ENCODE measurements around the gene USP3.
A peak's percentile ranks its signal among the peaks of the same experiment; 100 is the strongest.
"Not testable (repeated sequence)": the region's sequence is repeated elsewhere in the genome, so short reads cannot be mapped to it uniquely, and the experiment has no call there.

The USP3 gene

DNA sequence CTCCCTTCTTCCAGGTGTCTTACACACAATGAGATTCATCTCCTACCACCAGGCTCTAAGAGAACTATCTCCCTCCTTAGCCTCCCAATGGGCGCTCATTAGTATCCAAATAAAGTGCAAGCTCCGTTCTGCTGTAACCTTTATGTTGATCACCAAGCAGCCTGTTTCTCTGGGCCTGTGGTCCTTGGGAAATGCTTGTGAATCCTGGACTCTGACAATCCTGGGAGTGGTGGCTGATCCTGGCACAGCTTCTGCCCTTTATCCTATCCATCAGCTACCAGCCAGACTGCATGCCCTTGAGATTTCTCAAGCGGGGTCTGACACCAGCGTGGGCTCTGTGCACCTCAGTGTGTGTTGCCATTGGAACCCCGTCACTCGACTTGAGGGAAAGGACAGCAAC is 26.1 kb upstream of the USP3 start:
- Histone ChIP-seq H3K9me3 (ENCODE audit: control insufficient read depth, low read length) (no peaks in the 10 kb centered on the region), H3K36me3 (ENCODE audit: control insufficient read depth, insufficient read depth, low read length) (no peaks in the 10 kb centered on the region), H3K27ac (ENCODE audit: low read depth, low read length, severe bottlenecking) (no peak overlapping the region), H3K4me3 (ENCODE audit: extremely low read depth, insufficient read depth, low read length, poor library complexity, severe bottlenecking) (no peak overlapping the region), H3K4me1 (ENCODE audit: control insufficient read depth, insufficient read depth, low read length, poor library complexity, severe bottlenecking) (peaks cover 34% of the 10 kb centered on the region)
- 83 to 87% methylated on average over 4 to 5 of the region's 6 CpGs for WGBS, 2 experiments (ENCODE audit: insufficient coverage in 2 of 2)

DNA sequence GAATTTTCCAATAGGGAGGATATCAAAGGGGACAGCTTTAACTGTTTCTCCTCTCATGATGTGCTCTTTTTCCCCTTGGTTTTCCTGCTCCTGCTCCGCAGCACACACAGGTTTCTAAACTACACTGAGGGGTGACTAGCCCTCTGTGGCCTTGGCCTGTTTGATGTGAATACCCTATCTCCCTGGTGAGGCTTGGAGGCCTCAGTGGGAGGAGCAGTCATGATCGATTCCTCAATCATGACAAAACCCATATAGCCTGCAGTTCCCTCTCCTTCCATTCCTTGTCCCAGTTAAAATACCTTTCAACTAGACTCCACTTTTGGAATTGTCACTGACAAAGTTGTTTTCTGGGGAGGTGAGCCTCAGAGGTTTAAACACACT is 24.0 kb upstream of the USP3 start:
- whole genome bisulfite sequencing, 2 experiments (ENCODE audit: insufficient coverage in 2 of 2), result 75 to 100% methylated on average over 1 to 2 of the region's 2 CpGs
- no peak overlapping the region for H3K4me3 ChIP-seq (ENCODE audit: extremely low read depth, insufficient read depth, low read length, poor library complexity, severe bottlenecking)
- H3K9me3 ChIP-seq (ENCODE audit: control insufficient read depth, low read length), result no peaks in the 10 kb centered on the region
- no peaks in the 10 kb centered on the region for H3K36me3 ChIP-seq (ENCODE audit: control insufficient read depth, insufficient read depth, low read length)
- H3K4me1 ChIP-seq (ENCODE audit: control insufficient read depth, insufficient read depth, low read length, poor library complexity, severe bottlenecking), result peaks cover 38% of the 10 kb centered on the region
- H3K27ac ChIP-seq (ENCODE audit: low read depth, low read length, severe bottlenecking), result no peak overlapping the region

DNA sequence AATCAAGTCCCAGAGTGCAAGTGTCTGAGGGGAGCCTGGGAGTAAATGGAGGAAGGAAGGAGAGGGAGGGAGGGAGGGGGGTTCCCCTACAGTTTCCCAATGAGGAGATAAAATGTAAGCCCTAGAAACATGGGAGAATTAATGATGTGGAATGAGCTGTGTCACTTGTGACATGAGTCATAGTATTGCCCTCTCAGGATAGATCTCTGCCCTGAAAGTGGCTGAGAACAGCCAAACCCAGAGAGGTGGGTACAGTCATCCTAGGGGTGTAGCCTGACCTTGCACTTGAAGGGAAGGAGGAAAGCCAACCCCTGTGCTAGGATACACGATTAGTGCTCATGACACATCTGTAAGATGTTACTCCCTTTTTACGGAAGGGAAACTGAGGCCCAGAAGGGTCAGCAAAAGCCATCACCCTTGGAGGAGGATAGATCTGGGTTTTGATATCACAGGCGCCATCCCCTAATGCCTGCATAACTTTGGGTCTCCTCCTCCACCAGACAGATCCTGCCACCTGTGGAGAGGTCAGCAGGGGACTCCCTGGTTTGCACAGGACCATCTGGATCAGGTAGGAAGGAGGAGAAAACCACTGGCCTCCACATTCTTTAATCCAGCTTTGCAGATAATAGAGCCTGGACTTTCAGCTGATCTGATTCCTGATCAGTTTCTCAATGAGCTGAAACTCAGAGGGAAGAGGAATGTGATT is 23.1 kb upstream of the USP3 start:
- WGBS, 2 experiments (ENCODE audit: insufficient coverage in 2 of 2), result 91 to 92% methylated on average over 2 to 3 of the region's 3 CpGs
- H3K36me3 ChIP-seq (ENCODE audit: control insufficient read depth, insufficient read depth, low read length), result no peaks in the 10 kb centered on the region
- peaks cover 32% of the 10 kb centered on the region for H3K4me1 ChIP-seq (ENCODE audit: control insufficient read depth, insufficient read depth, low read length, poor library complexity, severe bottlenecking)
- H3K4me3 ChIP-seq (ENCODE audit: extremely low read depth, insufficient read depth, low read length, poor library complexity, severe bottlenecking), result no peak overlapping the region
- no peaks in the 10 kb centered on the region for H3K9me3 ChIP-seq (ENCODE audit: control insufficient read depth, low read length)
- no peak overlapping the region for H3K27ac ChIP-seq (ENCODE audit: low read depth, low read length, severe bottlenecking)

DNA sequence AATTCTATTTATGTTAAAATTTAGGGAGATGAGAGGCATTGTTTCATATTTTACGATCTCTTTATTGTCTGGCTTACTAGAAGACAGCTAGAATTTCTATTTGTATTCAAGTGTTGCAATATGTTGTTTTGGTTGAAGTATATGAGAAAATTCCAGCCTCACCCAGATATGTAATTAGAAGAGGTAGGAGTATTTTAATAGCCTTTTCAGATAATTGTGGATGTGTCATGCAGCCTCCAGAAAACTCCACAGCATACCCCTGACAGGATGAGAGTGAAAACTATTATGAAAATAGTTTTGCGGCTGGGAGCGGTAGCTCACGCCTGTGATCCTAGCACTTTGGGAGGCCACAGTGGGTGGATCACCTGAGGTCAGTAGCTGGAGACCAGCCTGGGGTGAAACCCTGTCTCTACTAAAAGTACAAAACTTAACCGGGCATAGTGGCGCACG is 21.5 kb upstream of the USP3 start:
- Histone ChIP-seq H3K4me3 (ENCODE audit: extremely low read depth, insufficient read depth, low read length, poor library complexity, severe bottlenecking) (no peak overlapping the region), H3K36me3 (ENCODE audit: control insufficient read depth, insufficient read depth, low read length) (no peaks in the 10 kb centered on the region), H3K4me1 (ENCODE audit: control insufficient read depth, insufficient read depth, low read length, poor library complexity, severe bottlenecking) (peaks cover 25% of the 10 kb centered on the region), H3K27ac (ENCODE audit: low read depth, low read length, severe bottlenecking) (no peak overlapping the region), H3K9me3 (ENCODE audit: control insufficient read depth, low read length) (no peaks in the 10 kb centered on the region)
- WGBS, 2 experiments (ENCODE audit: insufficient coverage in 2 of 2), result 94 to 100% methylated on average over 5 to 7 of the region's 7 CpGs

DNA sequence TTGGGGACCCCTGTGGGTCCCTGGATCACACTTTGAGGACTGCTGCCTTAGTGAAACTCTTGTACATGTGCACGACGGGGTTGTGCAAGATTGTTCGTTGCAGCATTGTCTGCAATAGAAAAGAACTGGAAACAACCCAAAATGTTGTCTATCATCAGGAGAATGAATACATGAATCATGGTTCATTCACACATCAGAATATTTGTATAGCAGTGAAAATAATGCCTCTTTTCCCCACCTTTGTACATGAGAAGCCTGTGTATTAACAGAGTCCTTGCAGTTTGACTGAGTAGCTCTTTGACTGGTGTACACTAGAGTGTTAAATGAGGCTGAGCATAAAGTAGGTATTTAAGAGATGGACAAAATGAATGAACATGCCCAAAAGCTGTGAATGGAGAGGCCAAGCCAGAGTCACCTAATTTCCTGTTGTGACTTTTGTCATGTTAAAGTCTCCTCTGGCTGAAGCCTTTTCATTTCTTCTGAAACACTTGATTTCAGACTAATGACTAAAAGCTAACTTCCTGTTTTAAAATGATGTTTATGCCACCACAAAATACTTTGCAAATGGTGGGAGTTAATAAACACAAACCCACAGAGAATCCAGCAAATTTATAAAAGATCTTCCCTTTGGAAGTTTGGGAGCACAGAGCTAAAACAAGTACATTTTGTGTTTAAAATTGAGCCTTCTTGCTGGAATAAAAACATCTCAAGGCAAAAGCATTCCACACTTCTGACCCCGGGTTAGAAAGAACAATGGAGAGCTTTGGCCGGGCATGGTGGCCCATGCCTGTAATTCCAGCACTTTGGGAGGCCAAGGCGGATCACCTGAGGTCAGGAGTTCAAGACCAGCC is 20.6 kb upstream of the USP3 start:
- peak overlapping the region; percentile 29 for H3K27ac ChIP-seq (ENCODE audit: low read depth, low read length, severe bottlenecking)
- H3K36me3 ChIP-seq (ENCODE audit: control insufficient read depth, insufficient read depth, low read length), result no peaks in the 10 kb centered on the region
- H3K9me3 ChIP-seq (ENCODE audit: control insufficient read depth, low read length), result no peaks in the 10 kb centered on the region
- 58 to 76% methylated on average over 3 to 6 of the region's 6 CpGs for WGBS, 2 experiments (ENCODE audit: insufficient coverage in 2 of 2)
- peaks cover 21% of the 10 kb centered on the region for H3K4me1 ChIP-seq (ENCODE audit: control insufficient read depth, insufficient read depth, low read length, poor library complexity, severe bottlenecking)
- no peak overlapping the region for H3K4me3 ChIP-seq (ENCODE audit: extremely low read depth, insufficient read depth, low read length, poor library complexity, severe bottlenecking)

DNA sequence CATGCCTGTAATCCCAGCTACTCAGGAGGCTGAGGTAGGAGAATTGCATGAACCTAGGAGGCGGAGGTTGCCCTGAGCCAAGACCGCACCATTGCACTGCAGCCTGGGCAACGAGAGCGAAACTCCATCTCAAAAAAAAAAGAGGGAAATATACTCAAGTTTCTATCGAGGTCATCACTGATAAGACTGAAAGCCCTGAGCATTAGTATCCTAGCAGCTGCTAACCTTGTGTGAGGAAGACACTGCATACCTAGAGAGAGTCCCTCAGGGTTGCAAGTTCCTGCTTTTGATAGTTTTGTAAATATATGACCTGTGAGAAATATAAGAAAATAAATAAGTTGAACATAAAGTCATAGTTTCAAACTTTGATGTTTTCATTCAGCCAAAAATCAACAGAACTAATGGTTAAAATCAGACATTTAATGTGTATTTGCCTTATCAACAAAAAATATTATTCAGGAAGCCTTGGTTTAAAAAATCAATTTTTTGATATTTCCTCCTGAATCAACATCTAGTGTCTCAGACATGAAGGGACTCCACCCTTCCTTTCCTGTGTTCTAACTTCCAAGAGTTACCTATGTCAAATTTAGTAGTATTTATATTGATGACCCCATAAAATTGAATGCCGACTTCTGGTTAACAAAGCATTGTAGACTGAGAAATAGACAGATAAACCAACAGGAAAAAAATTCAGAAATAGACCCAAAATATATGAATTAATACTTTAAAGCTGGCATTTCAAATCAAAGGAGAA is 19.8 kb upstream of the USP3 start:
- Histone ChIP-seq H3K9me3 (ENCODE audit: control insufficient read depth, low read length) (no peaks in the 10 kb centered on the region), H3K27ac (ENCODE audit: low read depth, low read length, severe bottlenecking) (no peak overlapping the region), H3K4me1 (ENCODE audit: control insufficient read depth, insufficient read depth, low read length, poor library complexity, severe bottlenecking) (peaks cover 15% of the 10 kb centered on the region), H3K36me3 (ENCODE audit: control insufficient read depth, insufficient read depth, low read length) (no peaks in the 10 kb centered on the region), H3K4me3 (ENCODE audit: extremely low read depth, insufficient read depth, low read length, poor library complexity, severe bottlenecking) (no peak overlapping the region)
- 60 to 88% methylated on average over 1 to 3 of the region's 6 CpGs for WGBS, 2 experiments (ENCODE audit: insufficient coverage in 2 of 2)

DNA sequence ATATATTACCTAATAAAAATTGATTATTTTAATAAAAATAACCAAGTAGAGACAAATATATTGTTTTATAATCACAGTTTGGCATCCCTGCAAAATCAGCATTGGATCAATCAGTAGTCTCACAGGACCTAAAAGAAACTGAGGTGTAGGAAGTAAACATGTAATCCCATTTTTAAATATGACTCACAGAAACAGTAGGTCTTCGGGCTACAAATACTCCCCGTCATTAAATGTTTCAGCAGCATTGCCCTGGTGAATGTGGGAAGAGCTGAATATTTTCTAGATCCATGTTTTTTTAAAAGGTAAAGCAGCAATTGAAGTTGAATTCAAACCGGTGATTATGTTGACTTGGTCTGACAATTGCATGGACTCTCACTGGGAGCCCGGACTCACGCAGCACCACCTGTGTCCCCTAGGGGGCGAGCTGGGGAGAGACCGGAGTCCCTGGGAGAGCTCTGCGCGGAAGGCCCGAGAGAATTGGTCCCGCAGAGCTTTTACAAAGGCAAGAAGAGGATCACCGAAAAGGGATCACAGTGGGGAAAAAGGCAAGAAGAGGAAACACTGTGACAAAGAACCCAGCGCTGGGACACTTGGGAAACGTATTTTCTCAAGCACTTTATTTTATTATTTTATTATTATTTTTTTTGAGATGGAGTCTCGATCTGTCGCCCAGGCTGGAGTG is 17.2 kb upstream of the USP3 start:
- H3K27ac ChIP-seq (ENCODE audit: low read depth, low read length, severe bottlenecking), result no peak overlapping the region
- H3K36me3 ChIP-seq (ENCODE audit: control insufficient read depth, insufficient read depth, low read length), result no peaks in the 10 kb centered on the region
- H3K4me1 ChIP-seq (ENCODE audit: control insufficient read depth, insufficient read depth, low read length, poor library complexity, severe bottlenecking), result peaks cover 4% of the 10 kb centered on the region
- H3K4me3 ChIP-seq (ENCODE audit: extremely low read depth, insufficient read depth, low read length, poor library complexity, severe bottlenecking), result no peak overlapping the region
- WGBS, 2 experiments (ENCODE audit: insufficient coverage in 2 of 2), result 25 to 28% methylated on average over 8 to 13 of the region's 16 CpGs
- no peaks in the 10 kb centered on the region for H3K9me3 ChIP-seq (ENCODE audit: control insufficient read depth, low read length)

DNA sequence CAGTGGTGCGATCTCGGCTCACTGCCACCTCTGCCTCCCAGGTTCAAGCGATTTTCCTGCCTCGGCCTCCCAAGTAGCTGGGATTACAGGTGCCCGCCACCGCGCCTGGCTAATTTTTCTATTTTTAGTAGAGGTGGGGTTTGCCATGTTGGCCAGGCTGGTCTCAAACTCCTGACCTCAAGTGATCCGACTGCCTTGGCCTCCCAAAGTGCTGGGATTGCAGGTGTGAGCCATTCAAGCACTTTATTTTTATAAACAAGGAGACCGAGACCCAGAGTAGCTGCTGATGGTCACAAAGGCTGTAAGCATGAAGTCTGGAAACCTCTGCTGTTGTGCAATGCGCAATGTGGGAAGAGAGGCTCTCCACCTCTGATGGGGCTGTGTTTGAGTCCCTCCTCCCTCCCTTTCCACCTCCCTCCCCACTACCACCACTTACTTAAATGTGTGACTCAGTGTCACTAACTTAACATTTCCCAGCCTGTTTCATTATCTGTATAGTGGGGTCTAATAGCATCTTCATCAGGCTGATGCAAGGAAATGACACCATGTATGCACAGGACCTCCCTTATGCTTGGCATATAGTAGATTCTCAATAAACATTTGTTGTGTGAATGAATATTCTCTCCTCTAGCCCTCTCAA is 16.5 kb upstream of the USP3 start:
- H3K36me3 ChIP-seq (ENCODE audit: control insufficient read depth, insufficient read depth, low read length); H3K9me3 ChIP-seq (ENCODE audit: control insufficient read depth, low read length); H3K4me3 ChIP-seq (ENCODE audit: extremely low read depth, insufficient read depth, low read length, poor library complexity, severe bottlenecking); H3K4me1 ChIP-seq (ENCODE audit: control insufficient read depth, insufficient read depth, low read length, poor library complexity, severe bottlenecking); H3K27ac ChIP-seq (ENCODE audit: low read depth, low read length, severe bottlenecking): not testable (repeated sequence)
- WGBS, 2 experiments (ENCODE audit: insufficient coverage in 2 of 2), result 76 to 94% methylated on average over 4 to 5 of the region's 10 CpGs

DNA sequence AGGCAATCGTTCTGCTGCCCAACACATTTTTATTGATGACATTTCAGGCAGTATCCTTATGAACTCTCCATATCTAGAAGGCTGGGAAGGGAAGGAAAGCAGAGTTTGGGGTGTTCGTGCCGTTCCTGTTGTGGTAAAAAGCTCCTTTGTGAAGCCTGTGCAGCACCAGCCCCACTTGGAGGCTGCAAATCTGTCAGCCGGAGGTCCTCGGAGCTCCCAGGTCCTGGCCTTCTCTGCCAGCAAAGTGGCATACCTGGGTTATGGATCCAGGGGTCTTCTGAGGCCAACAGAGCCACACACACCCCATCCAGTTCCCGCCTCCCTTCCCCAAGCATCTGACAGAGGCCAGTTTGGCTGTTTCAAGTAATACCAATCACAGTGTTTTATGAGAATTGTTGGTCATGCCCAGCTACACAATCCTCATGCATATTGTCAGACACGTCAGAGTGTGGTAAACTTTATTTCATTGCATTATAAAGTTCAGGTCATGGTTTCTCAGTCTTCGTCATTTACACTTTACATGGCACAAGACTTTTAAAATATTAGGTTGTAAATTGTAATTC is 15.9 kb upstream of the USP3 start:
- 72 to 75% methylated on average over 3 to 5 of the region's 8 CpGs for WGBS, 2 experiments (ENCODE audit: insufficient coverage in 2 of 2)
- no peaks in the 10 kb centered on the region for H3K9me3 ChIP-seq (ENCODE audit: control insufficient read depth, low read length)
- no peak overlapping the region for H3K4me3 ChIP-seq (ENCODE audit: extremely low read depth, insufficient read depth, low read length, poor library complexity, severe bottlenecking)
- H3K27ac ChIP-seq (ENCODE audit: low read depth, low read length, severe bottlenecking), result no peak overlapping the region
- H3K36me3 ChIP-seq (ENCODE audit: control insufficient read depth, insufficient read depth, low read length), result no peaks in the 10 kb centered on the region
- peaks cover 13% of the 10 kb centered on the region for H3K4me1 ChIP-seq (ENCODE audit: control insufficient read depth, insufficient read depth, low read length, poor library complexity, severe bottlenecking)

DNA sequence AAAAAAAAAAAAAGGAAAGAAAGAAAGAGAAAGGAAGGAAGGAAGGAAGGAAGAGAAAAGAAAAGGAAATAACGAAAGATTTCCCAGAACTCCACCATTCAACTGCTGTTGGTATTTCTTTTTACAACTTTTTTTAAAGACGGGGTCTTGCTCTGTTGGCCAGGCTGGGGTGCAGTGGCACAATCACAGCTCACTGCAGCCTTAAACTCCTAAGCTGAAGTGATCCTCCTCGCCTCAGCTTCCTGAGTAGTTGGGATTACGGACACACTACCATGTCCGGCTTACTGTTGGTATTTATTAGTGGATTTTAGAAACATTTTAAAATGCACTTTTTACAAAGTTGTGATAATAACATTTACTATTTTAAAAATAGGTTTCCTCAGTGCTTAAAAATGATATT is 15.0 kb upstream of the USP3 start:
- H3K36me3 ChIP-seq (ENCODE audit: control insufficient read depth, insufficient read depth, low read length), result no peaks in the 10 kb centered on the region
- peaks cover 15% of the 10 kb centered on the region for H3K4me1 ChIP-seq (ENCODE audit: control insufficient read depth, insufficient read depth, low read length, poor library complexity, severe bottlenecking)
- no peak overlapping the region for H3K27ac ChIP-seq (ENCODE audit: low read depth, low read length, severe bottlenecking)
- no peak overlapping the region for H3K4me3 ChIP-seq (ENCODE audit: extremely low read depth, insufficient read depth, low read length, poor library complexity, severe bottlenecking)
- no peaks in the 10 kb centered on the region for H3K9me3 ChIP-seq (ENCODE audit: control insufficient read depth, low read length)
- 100% methylated on average over 1 of the region's 5 CpGs; no CpG with 5 or more reads in 1 of the 2 experiments for WGBS, 2 experiments (ENCODE audit: insufficient coverage in 2 of 2)
